Pancreas (tissue), 10 donors: ENCODE results near the gene TMEM30B. TPM values are rescaled to one million over a fixed set of nuclear protein-coding genes. Genes with fewer than 3 reads are reported as not detected.
A peak's percentile ranks its signal among the peaks of the same experiment; 100 is the strongest.

Experiments used
- ATAC-seq, 4 donors: fragments of 200-7000 bp; cut with Tn5 transposase; one replicate each; pipeline versions ENCODE4 v1.8.0 to v1.9.1; 2020; ENCODE audit warnings: mild to moderate bottlenecking in 4 of 4, moderate library complexity in 4 of 4
- DNase-seq, 6 donors: peaks; one replicate each; pipeline ENCODE4 v3.0.0-alpha.2; 2020
- FAIRE-seq: peaks from 2 replicates; lab custom pipeline; 2012; peaks lifted over from hg19 to GRCh38; lab: Jason Lieb, UNC
- H3K27ac ChIP-seq, 4 donors: fragments of 200-600 bp; sonication (generic); 1 replicate in 3 of 4; 2 replicates in 1 of 4; pipeline versions ENCODE4 v1.5.0 to v1.8.0; 2020
- H3K27me3 ChIP-seq, 4 donors: fragments of 200-600 bp; one replicate each; pipeline ENCODE4 v1.8.0; 2021
- H3K36me3 ChIP-seq, 3 donors: fragments of 200-600 bp; sonication (generic) in 1 of 3; one replicate each; pipeline versions ENCODE4 v1.5.0 to v1.8.0; 2020 to 2021
- H3K4me1 ChIP-seq, 3 donors: fragments of 200-600 bp; one replicate each; pipeline ENCODE4 v1.8.0; 2021
- H3K4me3 ChIP-seq, 4 donors: fragments of 200-600 bp; sonication (generic) in 2 of 4; one replicate each; pipeline versions ENCODE4 v1.5.0 to v1.8.0; 2020 to 2021
- H3K9me3 ChIP-seq, 4 donors: fragments of 200-600 bp; one replicate each; pipeline ENCODE4 v1.8.0; 2021
- CTCF ChIP-seq, 4 donors: fragments of 200-600 bp; sonication (generic) in 3 of 4; IDR thresholded peaks; one replicate each; pipeline versions ENCODE4 v1.5.0 to v1.8.0; 2021; ENCODE audit warnings: antibody characterized with exemption in 4 of 4
- WGBS, 2 donors: extraction: QIAGEN DNeasy Blood & Tissue Kit; methylation state at CpG; one replicate each; pipeline ENCODE4 v1.1.7; 2013; 5-methylcytosine and 5-hydroxymethylcytosine counted together
- intact Hi-C, 3 donors: fragments of 100-400 bp; cut with DNase I; formaldehyde crosslinking; loops; one replicate each; pipeline versions ENCODE4 v1.11.1 to v1.14.2; 2022
- polyA plus RNA-seq, 2 donors: library from polyadenylated mRNA; stranded (reverse); fragments of 200-250 nt; gene quantifications; one replicate each; pipeline ENCODE4 v1.2.3, GENCODE V29; 2013
- total RNA-seq, 6 donors: library from RNA; stranded (reverse); fragmentation: NEBNext Ultra II Directional in 4 of 6; extraction: Animal tissue kit (Norgen Biotek cat#: 25700) in 4 of 6; gene quantifications; one replicate each; pipeline versions ENCODE4 v1.2.1 to v1.2.4, GENCODE V29; 2021 to 2023
- donor health status: healthy with polysubstance abuse.
- donor health status: DM: no; HTN: no; CAD: no; lungs with moderate emphysema.
- donor health status: DM: no; HTN: no; CAD: no.
- donor health status: control.
- donor health status: control.
- donor health status: Bipolar disorder and iron deficiency.
- donor health status: DM: yes; HTN: yes; CAD: no.
- donor health status: DM: no; HTN: no; CAD: no.
- donor health status: DM: no; HTN: no; CAD: no.
- donor health status: DM: yes; HTN: yes; CAD: no.

TMEM30B gene
- total and polyA plus RNA-seq, 8 donors, result 10.1 to 21.3 (median 17.7) TPM

GRCh38 chr14:61229475-61229888 is 51.7 kb downstream of the TMEM30B start:
- Histone ChIP-seq H3K27ac (no peak overlapping the region), H3K4me3 (no peak overlapping the region), H3K9me3 (no peaks in the 10 kb centered on the region), H3K27me3 (no peaks in the 10 kb centered on the region), H3K36me3 (no peaks in the 10 kb centered on the region), H3K4me1 (no peaks in the 10 kb centered on the region)
- 23 to 32% methylated on average over 6 of the region's 6 CpGs for WGBS, 2 donors
- no peak for TF ChIP-seq CTCF (IDR thresholded peaks at IDR 0.05)
- intact Hi-C loops, result no loop called here
- no peak for FAIRE-seq
- DNase-seq, result peak in 3 of 6 donors; percentile 11 to 44 (median 19)
- peak; percentile 84 to 98 (median 93) for ATAC-seq

GRCh38 chr14:61227884-61228591 is 53.1 kb downstream of the TMEM30B start:
- Histone ChIP-seq H3K4me1 (no peaks in the 10 kb centered on the region), H3K36me3 (no peaks in the 10 kb centered on the region), H3K4me3 (no peak overlapping the region), H3K27me3 (no peaks in the 10 kb centered on the region), H3K27ac (no peak overlapping the region), H3K9me3 (no peaks in the 10 kb centered on the region)
- DNase-seq, result no peak
- no peak for FAIRE-seq
- intact Hi-C loops, result no loop called here
- 80 to 86% methylated on average over 6 of the region's 6 CpGs for WGBS, 2 donors
- no peak for TF ChIP-seq CTCF (IDR thresholded peaks at IDR 0.05)
- ATAC-seq, result no peak

Other genes with a start within 250 kb of the TMEM30B start
- gene PRKCH, start 40.2 kb upstream of the TMEM30B start, total RNA-seq, result 10 to 100 TPM in 3 of 6 donors, 1 to 10 TPM in 3; 5.2 to 16.9 (median 9.5) TPM
- 1 to 10 TPM; 3.6 to 9.2 TPM for gene PRKCH, start 40.2 kb upstream of the TMEM30B start, polyA plus RNA-seq